Measurements from ENCODE around the gene LARP1B. TPM values are rescaled to one million over a fixed set of nuclear protein-coding genes. Genes with fewer than 3 reads are reported as not detected.

The LARP1B gene
- total and polyA plus RNA-seq, 4 donors = 17.5 to 69.6 (median 23.7) TPM

GRCh38 chr4:128168701-128169100 is 107.6 kb downstream of the LARP1B start:
- 96% methylated on average over 2 of the region's 2 CpGs for WGBS

GRCh38 chr4:128169245-128169644 is 108.1 kb downstream of the LARP1B start:
- no peak for DNase-seq (ENCODE audit: low spot score)
- Histone ChIP-seq H3K9me3 (ENCODE audit: control insufficient read depth in 4 of 4, low read length in 3 of 4) (no peaks in the 10 kb centered on the region), H3K9ac (ENCODE audit: low read depth in 1 of 2, low read length in 2 of 2) (no peak overlapping the region), H3K4me1 (ENCODE audit: control insufficient read depth in 4 of 4, insufficient read depth in 4 of 4, low read length in 3 of 4) (peaks cover 0 to 2% (median 0%) of the 10 kb centered on the region in 4 donors), H3K36me3 (ENCODE audit: control insufficient read depth in 4 of 4, insufficient read depth in 3 of 4, low read depth in 1 of 4, low read length in 3 of 4) (peaks cover 0 to 2% (median 0%) of the 10 kb centered on the region in 4 donors), H3K27me3 (ENCODE audit: control insufficient read depth in 4 of 4, insufficient read depth in 4 of 4, low read length in 3 of 4) (no peaks in the 10 kb centered on the region), H3K4me3 (ENCODE audit: low read depth in 1 of 3, low read length in 3 of 3) (no peak overlapping the region), H3K27ac (ENCODE audit: low read depth in 1 of 2, low read length in 2 of 2) (no peak overlapping the region)
- TF ChIP-seq NR2F2 (IDR thresholded peaks at IDR 0.05) (no peak), CTCF (IDR thresholded peaks at IDR 0.05; ENCODE audit: low read depth, low read length, missing input control) (no peak)

More at GRCh38 chr4:128168701-128169100, 107.6 kb downstream of the LARP1B start:
- Histone ChIP-seq H3K9me3 (ENCODE audit: control insufficient read depth in 4 of 4, low read length in 3 of 4) (no peaks in the 10 kb centered on the region), H3K4me1 (ENCODE audit: control insufficient read depth in 4 of 4, insufficient read depth in 4 of 4, low read length in 3 of 4) (peaks cover 0 to 2% (median 0%) of the 10 kb centered on the region in 4 donors), H3K27ac (ENCODE audit: low read depth in 1 of 2, low read length in 2 of 2) (no peak overlapping the region), H3K36me3 (ENCODE audit: control insufficient read depth in 4 of 4, insufficient read depth in 3 of 4, low read depth in 1 of 4, low read length in 3 of 4) (peaks cover 0 to 2% (median 0%) of the 10 kb centered on the region in 4 donors), H3K27me3 (ENCODE audit: control insufficient read depth in 4 of 4, insufficient read depth in 4 of 4, low read length in 3 of 4) (no peaks in the 10 kb centered on the region), H3K9ac (ENCODE audit: low read depth in 1 of 2, low read length in 2 of 2) (no peak overlapping the region), H3K4me3 (ENCODE audit: low read depth in 1 of 3, low read length in 3 of 3) (no peak overlapping the region)
- no peak for DNase-seq (ENCODE audit: low spot score)
- TF ChIP-seq NR2F2 (IDR thresholded peaks at IDR 0.05) (no peak), FOXA1 (IDR thresholded peaks at IDR 0.05) (no peak), FOXA2 (IDR thresholded peaks at IDR 0.05) (no peak), HNF4A (conservative IDR thresholded peaks at IDR 0.05) (no peak)

- Histone ChIP-seq H3K9ac (ENCODE audit: low read depth in 1 of 2, low read length in 2 of 2) (no peak overlapping the region), H3K4me3 (ENCODE audit: low read depth in 1 of 3, low read length in 3 of 3) (no peak overlapping the region), H3K4me1 (ENCODE audit: control insufficient read depth in 4 of 4, insufficient read depth in 4 of 4, low read length in 3 of 4) (no peaks in the 10 kb centered on the region), H3K27ac (ENCODE audit: low read depth in 1 of 2, low read length in 2 of 2) (no peak overlapping the region), H3K27me3 (ENCODE audit: control insufficient read depth in 4 of 4, insufficient read depth in 4 of 4, low read length in 3 of 4) (no peaks in the 10 kb centered on the region), H3K9me3 (ENCODE audit: control insufficient read depth in 4 of 4, low read length in 3 of 4) (no peaks in the 10 kb centered on the region), H3K36me3 (ENCODE audit: control insufficient read depth in 4 of 4, insufficient read depth in 3 of 4, low read depth in 1 of 4, low read length in 3 of 4) (peaks cover 0 to 4% (median 2%) of the 10 kb centered on the region in 4 donors)
- 97% methylated on average over 1 of the region's 1 CpG for WGBS
- DNase-seq (ENCODE audit: low spot score) = no peak
- TF ChIP-seq YY1 (IDR thresholded peaks at IDR 0.05) (no peak), ATF3 (IDR thresholded peaks at IDR 0.05) (no peak), ZBTB33 (IDR thresholded peaks at IDR 0.05) (no peak), RXRA (IDR thresholded peaks at IDR 0.05) (no peak), FOXA2 (IDR thresholded peaks at IDR 0.05) (no peak), SP1 (IDR thresholded peaks at IDR 0.05) (no peak), MAX (IDR thresholded peaks at IDR 0.05) (no peak), FOXA1 (IDR thresholded peaks at IDR 0.05) (no peak)
Observed at GRCh38 chr4:128176643-128177042, 115.5 kb downstream of the LARP1B start.
